A549 (cell line): ENCODE results near the gene ALCAM.
"Not testable (repeated sequence)": the region's sequence is repeated elsewhere in the genome, so short reads cannot be mapped to it uniquely, and the experiment has no call there.

Experiments used
- KDM5A ChIP-seq: fragments of 200-600 bp; sonication (generic); IDR thresholded peaks from 2 replicates; pipeline ENCODE4 v1.6.1; 2016; ENCODE audit warnings: antibody characterized with exemption, mild to moderate bottlenecking
- TF ChIP-seq, protein P1 (sequence below): fragments of >200 bp; sonication (Bioruptor Twin); formaldehyde crosslinking; IDR thresholded peaks from 3 replicates; pipeline ENCODE4 v1.5.1; 2016

DNA sequence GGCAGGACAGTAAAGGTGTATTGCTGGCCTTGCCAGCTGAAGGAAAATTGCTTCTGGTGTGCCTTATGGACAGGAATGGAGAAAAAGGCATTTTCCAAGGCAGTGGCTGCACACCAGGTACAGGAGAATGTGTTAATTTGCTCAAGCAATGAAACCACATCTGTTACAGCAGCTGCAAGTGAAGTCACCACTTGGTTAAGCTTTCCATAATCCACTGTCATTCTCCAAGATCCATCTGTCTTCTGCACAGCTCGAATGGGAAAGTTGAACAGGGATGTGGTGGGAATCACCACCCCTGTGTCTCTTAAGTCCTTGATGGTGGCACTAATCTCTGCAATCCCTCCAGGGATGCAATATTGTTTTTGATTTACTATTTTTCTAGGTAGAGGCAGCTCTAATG is 236.8 kb downstream of the ALCAM start:
- not testable (repeated sequence) for TF ChIP-seq KDM5A
- TF ChIP-seq, protein P1, sequence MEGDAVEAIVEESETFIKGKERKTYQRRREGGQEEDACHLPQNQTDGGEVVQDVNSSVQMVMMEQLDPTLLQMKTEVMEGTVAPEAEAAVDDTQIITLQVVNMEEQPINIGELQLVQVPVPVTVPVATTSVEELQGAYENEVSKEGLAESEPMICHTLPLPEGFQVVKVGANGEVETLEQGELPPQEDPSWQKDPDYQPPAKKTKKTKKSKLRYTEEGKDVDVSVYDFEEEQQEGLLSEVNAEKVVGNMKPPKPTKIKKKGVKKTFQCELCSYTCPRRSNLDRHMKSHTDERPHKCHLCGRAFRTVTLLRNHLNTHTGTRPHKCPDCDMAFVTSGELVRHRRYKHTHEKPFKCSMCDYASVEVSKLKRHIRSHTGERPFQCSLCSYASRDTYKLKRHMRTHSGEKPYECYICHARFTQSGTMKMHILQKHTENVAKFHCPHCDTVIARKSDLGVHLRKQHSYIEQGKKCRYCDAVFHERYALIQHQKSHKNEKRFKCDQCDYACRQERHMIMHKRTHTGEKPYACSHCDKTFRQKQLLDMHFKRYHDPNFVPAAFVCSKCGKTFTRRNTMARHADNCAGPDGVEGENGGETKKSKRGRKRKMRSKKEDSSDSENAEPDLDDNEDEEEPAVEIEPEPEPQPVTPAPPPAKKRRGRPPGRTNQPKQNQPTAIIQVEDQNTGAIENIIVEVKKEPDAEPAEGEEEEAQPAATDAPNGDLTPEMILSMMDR: not testable (repeated sequence)
